ENCODE data around the gene CLSTN1. TPM values are rescaled to one million over a fixed set of nuclear protein-coding genes. Genes with fewer than 3 reads are reported as not detected.

Gene CLSTN1
- total and polyA plus RNA-seq, 11 donors, result 37.6 to 79.4 (median 61.2) TPM

DNA sequence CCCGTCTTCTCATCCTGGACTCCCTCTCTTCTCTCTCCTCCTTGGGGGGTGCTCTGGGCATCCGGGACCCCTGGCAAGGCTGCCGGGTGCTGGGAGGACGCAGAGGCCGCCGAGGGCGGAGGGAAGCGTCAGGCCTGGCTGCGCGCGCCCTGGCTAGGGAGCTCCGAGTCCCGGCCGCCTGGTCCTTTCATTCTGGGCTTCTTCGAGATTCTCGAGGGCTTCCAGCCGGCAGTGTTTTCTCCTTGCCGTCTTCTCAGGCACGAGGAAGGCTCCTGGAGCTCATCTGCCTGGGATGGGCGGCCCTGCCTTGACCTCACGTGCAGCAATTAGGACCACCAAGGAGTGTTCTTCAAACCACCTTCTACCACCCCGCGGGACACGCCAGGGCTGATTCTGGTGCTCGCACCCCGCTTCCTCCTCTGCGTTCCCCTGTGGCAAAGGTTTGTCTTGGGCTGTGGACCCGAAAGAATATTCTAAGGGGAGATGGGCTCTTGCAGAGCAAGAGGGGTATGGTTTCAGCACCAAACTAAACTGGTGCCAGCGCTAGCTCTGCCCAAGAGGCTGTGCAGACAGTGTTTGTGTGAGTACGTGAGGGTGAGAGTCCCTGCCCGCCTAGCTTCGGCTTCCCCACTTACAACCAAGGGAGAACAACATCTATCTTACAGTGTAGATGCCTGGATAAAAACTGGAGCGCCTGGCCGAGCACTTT is 135.7 kb downstream of the CLSTN1 start:
- intact Hi-C loops (cut with DNase I), result loop anchor here in 1 of 10 donors (5.0 kb wide), 1 partner anchor 61 kb away; no protein-coding TSS in a partner anchor
- 6 to 9% (median 8%) methylated on average over 21 to 34 of the region's 34 CpGs for WGBS, 4 donors
- peak in 1 of 5 donors; percentile 34 for DNase-seq
- peak overlapping the region in 2 of 12 donors; percentile 65 to 66 for H3K27ac ChIP-seq
- peaks cover 0 to 62% (median 26%) of the 10 kb centered on the region in 12 donors for H3K4me1 ChIP-seq
- H3K4me3 ChIP-seq, result peak overlapping the region; percentile 30 to 92 (median 62)
- no peaks in the 10 kb centered on the region for H3K9me3 ChIP-seq
- peak in 3 of 4 donors; percentile 21 to 29 (median 22) for ATAC-seq
- TF ChIP-seq POLR2A (IDR thresholded peaks at IDR 0.05), result no peak
- H3K36me3 ChIP-seq, result peaks cover 0 to 6% (median 0%) of the 10 kb centered on the region in 9 donors
- no peaks in the 10 kb centered on the region for H3K27me3 ChIP-seq

GRCh38 chr1:9687120-9687873 is 136.5 kb downstream of the CLSTN1 start:
- H3K27ac ChIP-seq, result peak overlapping the region in 4 of 12 donors; percentile 42 to 66 (median 54)
- H3K4me1 ChIP-seq, result peaks cover 0 to 62% (median 26%) of the 10 kb centered on the region in 12 donors
- intact Hi-C loops (cut with DNase I), result loop anchor here in 1 of 10 donors (5.0 kb wide), 1 partner anchor 60 kb away; no protein-coding TSS in a partner anchor
- ATAC-seq, result peak in 3 of 4 donors; percentile 18 to 61 (median 47)
- H3K36me3 ChIP-seq, result no peaks in the 10 kb centered on the region
- WGBS, 4 donors, result 1 to 2% (median 1%) methylated on average over 15 to 42 of the region's 42 CpGs
- DNase-seq, result peak; percentile 32 to 74 (median 48)
- peak overlapping the region; percentile 30 to 92 (median 62) for H3K4me3 ChIP-seq
- H3K27me3 ChIP-seq, result no peaks in the 10 kb centered on the region
- no peaks in the 10 kb centered on the region for H3K9me3 ChIP-seq
- no peak for TF ChIP-seq CTCF (IDR thresholded peaks at IDR 0.05)
- TF ChIP-seq POLR2A (IDR thresholded peaks at IDR 0.05), result no peak

DNA sequence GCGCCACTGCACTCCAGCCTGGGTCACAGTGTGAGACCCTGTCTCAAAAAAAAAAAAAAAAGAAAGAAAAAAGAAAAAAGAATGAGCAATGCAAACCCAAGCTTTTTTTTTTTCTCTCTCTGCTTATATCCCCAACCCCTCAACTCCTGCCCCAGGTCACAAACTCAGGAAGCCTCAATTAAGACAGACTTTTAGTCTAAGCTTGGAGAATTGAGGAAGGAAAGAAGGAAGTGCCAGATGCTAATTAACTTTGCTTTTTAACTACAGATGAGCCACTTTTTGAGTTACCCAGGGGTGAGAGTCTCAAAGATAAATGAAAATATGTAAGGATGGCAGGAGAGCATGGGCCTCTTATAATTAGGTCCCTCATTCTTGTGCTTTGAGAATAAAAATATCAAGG is 139.0 kb downstream of the CLSTN1 start:
- ATAC-seq (no peak), DNase-seq (no peak)
- H3K4me3 ChIP-seq, result no peak overlapping the region
- H3K27me3 ChIP-seq, result no peaks in the 10 kb centered on the region
- intact Hi-C loops (cut with DNase I), result loop anchor here in 1 of 10 donors (5.0 kb wide), 1 partner anchor 58 kb away; no protein-coding TSS in a partner anchor
- no peaks in the 10 kb centered on the region for H3K9me3 ChIP-seq
- H3K4me1 ChIP-seq, result peaks cover 0 to 47% (median 21%) of the 10 kb centered on the region in 12 donors
- TF ChIP-seq POLR2A (IDR thresholded peaks at IDR 0.05), result no peak
- no peak for TF ChIP-seq CTCF (IDR thresholded peaks at IDR 0.05)
- no peaks in the 10 kb centered on the region for H3K36me3 ChIP-seq
- H3K27ac ChIP-seq, result no peak overlapping the region
- WGBS, 4 donors, result 95 to 100% (median 98%) methylated on average over 1 of the region's 1 CpG

- intact Hi-C loops (cut with DNase I), result no loop called here
- no peak for ATAC-seq
- H3K4me1 ChIP-seq, result peaks cover 0 to 11% (median 0%) of the 10 kb centered on the region in 12 donors
- WGBS, 4 donors, result 91 to 95% (median 94%) methylated on average over 6 of the region's 6 CpGs
- H3K27me3 ChIP-seq, result no peaks in the 10 kb centered on the region
- H3K9me3 ChIP-seq, result no peaks in the 10 kb centered on the region
- TF ChIP-seq CTCF (IDR thresholded peaks at IDR 0.05) (no peak), POLR2A (IDR thresholded peaks at IDR 0.05) (no peak)
- peaks cover 0 to 5% (median 0%) of the 10 kb centered on the region in 9 donors for H3K36me3 ChIP-seq
- no peak overlapping the region for H3K4me3 ChIP-seq
- no peak overlapping the region for H3K27ac ChIP-seq
- DNase-seq, result peak in 1 of 5 donors; percentile 28
Observed at GRCh38 chr1:9680828-9681227, 142.9 kb downstream of the CLSTN1 start.
